ENCODE results near the gene ZNF513.

The ZNF513 gene

GRCh38 chr2:27407798-27408491, 27.4 kb upstream of the ZNF513 start:
- TF ChIP-seq, protein P1, sequence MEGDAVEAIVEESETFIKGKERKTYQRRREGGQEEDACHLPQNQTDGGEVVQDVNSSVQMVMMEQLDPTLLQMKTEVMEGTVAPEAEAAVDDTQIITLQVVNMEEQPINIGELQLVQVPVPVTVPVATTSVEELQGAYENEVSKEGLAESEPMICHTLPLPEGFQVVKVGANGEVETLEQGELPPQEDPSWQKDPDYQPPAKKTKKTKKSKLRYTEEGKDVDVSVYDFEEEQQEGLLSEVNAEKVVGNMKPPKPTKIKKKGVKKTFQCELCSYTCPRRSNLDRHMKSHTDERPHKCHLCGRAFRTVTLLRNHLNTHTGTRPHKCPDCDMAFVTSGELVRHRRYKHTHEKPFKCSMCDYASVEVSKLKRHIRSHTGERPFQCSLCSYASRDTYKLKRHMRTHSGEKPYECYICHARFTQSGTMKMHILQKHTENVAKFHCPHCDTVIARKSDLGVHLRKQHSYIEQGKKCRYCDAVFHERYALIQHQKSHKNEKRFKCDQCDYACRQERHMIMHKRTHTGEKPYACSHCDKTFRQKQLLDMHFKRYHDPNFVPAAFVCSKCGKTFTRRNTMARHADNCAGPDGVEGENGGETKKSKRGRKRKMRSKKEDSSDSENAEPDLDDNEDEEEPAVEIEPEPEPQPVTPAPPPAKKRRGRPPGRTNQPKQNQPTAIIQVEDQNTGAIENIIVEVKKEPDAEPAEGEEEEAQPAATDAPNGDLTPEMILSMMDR (IDR thresholded peaks at IDR 0.05; ENCODE audit: low read depth, low read length): peak; percentile 59
- in situ Hi-C loops (cut with HindIII; ENCODE audit: low sequenced_read_pairs): no loop called here
- H3K4me3 ChIP-seq (ENCODE audit: low read depth, low read length): peak overlapping the region; percentile 64
- DNase-seq (ENCODE audit: low read depth, low spot score): peak; percentile 54

- TF ChIP-seq, protein P1 (IDR thresholded peaks at IDR 0.05; ENCODE audit: low read depth, low read length): no peak
- in situ Hi-C loops (cut with HindIII; ENCODE audit: low sequenced_read_pairs): no loop called here
- peak; percentile 59 for DNase-seq (ENCODE audit: low read depth, low spot score)
- no peak overlapping the region for H3K4me3 ChIP-seq (ENCODE audit: low read depth, low read length)
Observed at GRCh38 chr2:27400348-27401135, 20.0 kb upstream of the ZNF513 start.

- TF ChIP-seq, protein P1 (IDR thresholded peaks at IDR 0.05; ENCODE audit: low read depth, low read length): no peak
- no peak for DNase-seq (ENCODE audit: low read depth, low spot score)
- H3K4me3 ChIP-seq (ENCODE audit: low read depth, low read length): no peak overlapping the region
- in situ Hi-C loops (cut with HindIII; ENCODE audit: low sequenced_read_pairs): no loop called here
Observed at GRCh38 chr2:27398962-27399361, 18.4 kb upstream of the ZNF513 start.

GRCh38 chr2:27393225-27393624, 12.7 kb upstream of the ZNF513 start:
- in situ Hi-C loops (cut with HindIII; ENCODE audit: low sequenced_read_pairs): no loop called here
- no peak for DNase-seq (ENCODE audit: low read depth, low spot score)
- TF ChIP-seq, protein P1 (IDR thresholded peaks at IDR 0.05; ENCODE audit: low read depth, low read length): no peak
- H3K4me3 ChIP-seq (ENCODE audit: low read depth, low read length): no peak overlapping the region

GRCh38 chr2:27390822-27391679, 10.5 kb upstream of the ZNF513 start:
- DNase-seq (ENCODE audit: low read depth, low spot score): no peak
- no peak overlapping the region for H3K4me3 ChIP-seq (ENCODE audit: low read depth, low read length)
- in situ Hi-C loops (cut with HindIII; ENCODE audit: low sequenced_read_pairs): no loop called here
- TF ChIP-seq, protein P1 (IDR thresholded peaks at IDR 0.05; ENCODE audit: low read depth, low read length): no peak

DNA sequence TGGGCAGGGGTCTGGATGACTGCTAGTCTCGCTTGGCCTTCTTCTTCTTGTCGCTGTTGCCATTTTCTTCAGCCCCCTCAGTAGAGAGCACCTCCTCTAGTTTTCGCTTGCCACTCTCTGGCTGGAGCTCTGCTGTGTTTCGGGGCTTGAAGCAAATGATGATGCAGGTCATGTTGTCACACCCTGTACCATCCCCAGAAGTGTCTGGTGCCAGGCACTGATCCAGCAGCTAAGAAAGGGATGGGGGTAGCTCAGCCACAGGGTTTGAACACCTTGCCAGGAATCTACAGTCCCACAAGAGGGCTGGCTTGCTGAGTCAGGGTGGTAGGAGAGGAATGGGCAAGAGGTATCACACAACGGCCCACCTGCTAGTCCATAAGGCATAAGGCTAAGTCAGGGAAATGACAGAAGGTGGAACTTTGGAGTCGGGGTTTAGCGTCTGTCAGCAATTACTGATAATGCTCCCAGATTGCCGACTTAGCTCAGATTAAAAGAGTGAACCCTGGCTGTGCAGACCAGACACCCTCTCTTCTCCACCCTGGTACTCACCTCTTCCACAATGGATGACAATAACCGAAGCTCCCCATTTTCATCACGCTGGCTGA, 1.1 kb upstream of the ZNF513 start:
- no peak overlapping the region for H3K4me3 ChIP-seq (ENCODE audit: low read depth, low read length)
- in situ Hi-C loops (cut with HindIII; ENCODE audit: low sequenced_read_pairs): no loop called here
- TF ChIP-seq, protein P1 (IDR thresholded peaks at IDR 0.05; ENCODE audit: low read depth, low read length): no peak
- DNase-seq (ENCODE audit: low read depth, low spot score): no peak
